ENCODE measurements around the gene TCIRG1. TPM values are rescaled to one million over a fixed set of nuclear protein-coding genes. Genes with fewer than 3 reads are reported as not detected.

The TCIRG1 gene
- polyA plus RNA-seq, 3 donors: 109 to 263 (median 130) TPM

DNA sequence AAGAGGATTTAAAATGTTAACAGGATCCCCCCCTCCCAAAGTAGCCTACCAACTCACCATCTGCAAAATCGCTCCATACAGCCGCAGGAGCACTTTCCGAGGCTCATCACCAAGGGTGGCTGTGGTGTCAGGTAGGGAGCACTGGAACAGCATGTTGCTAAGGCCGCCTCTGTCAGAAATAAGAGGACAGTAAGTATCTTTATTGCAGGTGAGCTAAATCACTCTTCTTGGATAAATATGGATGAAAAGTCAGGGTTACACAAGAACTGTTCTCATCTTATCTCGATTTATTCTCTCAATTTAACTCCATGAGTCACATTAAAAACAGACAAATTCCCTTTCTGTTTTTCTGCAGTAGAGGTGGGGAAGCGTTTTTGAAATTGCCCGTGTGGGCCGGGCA lies 58.1 kb downstream of the TCIRG1 start:
- 89 to 95% (median 91%) methylated on average over 8 of the region's 8 CpGs for WGBS, 3 donors
- no peak overlapping the region for H3K27ac ChIP-seq (ENCODE audit: low read depth, low read length)

GRCh38 chr11:68099057-68099456 lies 60.2 kb downstream of the TCIRG1 start:
- no peak overlapping the region for H3K27ac ChIP-seq (ENCODE audit: low read depth, low read length)

- no peak overlapping the region for H3K27ac ChIP-seq (ENCODE audit: low read depth, low read length)
- WGBS, 3 donors: 16 to 41% (median 38%) methylated on average over 12 of the region's 12 CpGs
Measured at GRCh38 chr11:68099474-68100405, 60.9 kb downstream of the TCIRG1 start.

Other genes starting within 250 kb of the TCIRG1 start
- gene UNC93B1, start 34.9 kb upstream of the TCIRG1 start, polyA plus RNA-seq: 10 to 100 TPM; 10.7 to 27.1 (median 16.2) TPM
- gene ALDH3B1, start 28.7 kb upstream of the TCIRG1 start, polyA plus RNA-seq: 1 to 10 TPM; 3.1 to 8.7 (median 6.9) TPM
- 100 to 1,000 TPM in 2 of 3 donors, 10 to 100 TPM in 1; 77.7 to 240 (median 115) TPM for gene NDUFS8, start 8.3 kb upstream of the TCIRG1 start, polyA plus RNA-seq
- gene CHKA, start 82.4 kb downstream of the TCIRG1 start, polyA plus RNA-seq: 10 to 100 TPM; 14.3 to 16.4 (median 16.0) TPM
- 10 to 100 TPM; 10.6 to 19.2 (median 16.8) TPM for gene KMT5B, start 174.3 kb downstream of the TCIRG1 start, polyA plus RNA-seq
- 10 to 100 TPM; 14.4 to 23.4 (median 16.8) TPM for gene C11orf24, start 232.9 kb downstream of the TCIRG1 start, polyA plus RNA-seq

Data from adipose tissue (tissue), 3 donors.